T-helper 2 cell treated with Interferon-gamma antibody and Interleukin-4, amounts not matched to agents 5 μg/mL and 100 μg/mL, for 36 hours (primary cell): Measurements from ENCODE around the gene P3H4.

Source experiments
- DNase-seq: peaks from one replicate; pipeline ENCODE4 v3.0.0; 2021; ENCODE audit warnings: low spot score
- H3K27ac Mint-ChIP-seq: one replicate; pipeline ENCODE4 v1.8.0; 2021; ENCODE audit warnings: mild to moderate bottlenecking, mixed read lengths
- H3K27me3 Mint-ChIP-seq: one replicate; pipeline ENCODE4 v1.8.0; 2021; ENCODE audit warnings: low read depth, mixed read lengths
- H3K36me3 Mint-ChIP-seq: one replicate; pipeline ENCODE4 v1.8.0; 2021; ENCODE audit warnings: low read depth, mixed read lengths
- H3K4me1 Mint-ChIP-seq: one replicate; pipeline ENCODE4 v1.8.0; 2021; ENCODE audit warnings: low read depth, mixed read lengths
- H3K4me3 Mint-ChIP-seq: one replicate; pipeline ENCODE4 v1.8.0; 2022; ENCODE audit warnings: mild to moderate bottlenecking, moderate library complexity, mixed read lengths
- H3K9me3 Mint-ChIP-seq: one replicate; pipeline ENCODE4 v1.8.0; 2021; ENCODE audit warnings: mixed read lengths

P3H4 gene

DNA sequence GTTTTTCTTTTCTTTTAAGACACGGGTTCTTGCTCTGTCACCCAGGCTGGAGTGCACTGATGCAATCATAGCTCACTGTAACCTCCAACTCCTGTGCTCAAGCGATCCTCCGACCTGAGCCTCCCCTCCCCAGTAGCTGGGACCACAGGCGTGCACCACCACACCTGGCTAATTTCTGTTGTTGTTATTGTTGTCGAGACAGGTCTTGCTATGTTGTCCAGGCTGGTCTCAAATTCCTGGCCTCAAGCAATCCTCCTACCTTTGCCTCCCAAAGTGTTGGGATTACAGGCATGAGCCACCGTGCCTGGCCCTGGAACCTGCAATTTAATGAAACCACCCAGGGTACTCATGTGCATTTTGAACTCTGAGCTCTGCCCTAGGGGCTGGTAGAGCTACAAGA, 49.4 kb downstream of the P3H4 start:
- Mint-ChIP-seq H3K9me3 (no peaks in the 10 kb centered on the region), H3K27ac (no peak overlapping the region), H3K27me3 (no peaks in the 10 kb centered on the region), H3K4me1 (no peaks in the 10 kb centered on the region), H3K36me3 (no peaks in the 10 kb centered on the region), H3K4me3 (no peak overlapping the region)
- no peak for DNase-seq

DNA sequence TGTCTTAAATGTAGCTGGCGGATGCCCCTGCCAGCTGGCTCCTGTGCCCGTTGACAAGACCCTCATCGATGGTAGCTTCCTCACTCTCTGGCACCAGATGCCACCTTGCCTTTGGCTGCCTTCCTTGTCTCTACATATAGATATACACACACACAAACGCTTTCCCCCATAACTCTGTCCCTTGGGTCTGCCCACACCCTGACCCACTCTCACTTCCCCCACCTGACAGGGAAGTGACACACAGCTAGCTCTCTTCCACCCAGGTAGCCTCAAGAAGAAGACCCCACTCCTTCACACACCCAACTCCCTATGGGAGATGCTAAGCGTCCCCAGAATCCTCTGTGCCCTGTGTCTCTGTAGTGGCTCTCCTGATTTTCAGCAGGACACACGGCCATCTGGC, 50.9 kb downstream of the P3H4 start:
- H3K9me3 Mint-ChIP-seq, result no peaks in the 10 kb centered on the region
- H3K27ac Mint-ChIP-seq, result no peak overlapping the region
- H3K36me3 Mint-ChIP-seq, result no peaks in the 10 kb centered on the region

DNA sequence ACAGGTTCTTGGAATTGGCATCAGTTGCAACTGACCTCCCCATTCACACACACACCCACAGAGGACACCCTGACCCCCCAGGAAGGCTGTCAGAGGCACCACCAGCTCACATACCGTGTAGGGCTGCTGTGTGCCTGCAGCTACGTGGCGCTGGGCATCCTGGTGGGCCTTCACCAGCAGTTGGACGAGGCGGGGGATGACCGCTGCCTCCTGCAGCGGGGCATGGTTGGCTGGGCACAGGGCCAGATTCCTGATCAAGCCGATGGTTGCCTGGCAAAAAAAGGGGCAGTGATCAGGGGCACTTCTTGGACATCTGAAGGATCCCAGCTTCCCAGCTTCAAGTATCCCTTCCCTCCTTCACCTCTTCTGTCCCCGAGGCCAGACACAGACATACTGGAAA, 53.1 kb downstream of the P3H4 start:
- Mint-ChIP-seq H3K4me3 (no peak overlapping the region), H3K27ac (no peak overlapping the region), H3K9me3 (no peaks in the 10 kb centered on the region), H3K36me3 (no peaks in the 10 kb centered on the region), H3K4me1 (no peaks in the 10 kb centered on the region), H3K27me3 (no peaks in the 10 kb centered on the region)
- no peak for DNase-seq

More for the DNA sequence above, 50.9 kb downstream of the P3H4 start:
- no peak for DNase-seq
- no peak overlapping the region for H3K4me3 Mint-ChIP-seq
- H3K27me3 Mint-ChIP-seq, result no peaks in the 10 kb centered on the region
- H3K4me1 Mint-ChIP-seq, result no peaks in the 10 kb centered on the region

GRCh38 chr17:41754066-41754465, 57.7 kb downstream of the P3H4 start:
- H3K27ac Mint-ChIP-seq, result no peak overlapping the region
- no peak overlapping the region for H3K4me3 Mint-ChIP-seq
- no peak for DNase-seq
- no peaks in the 10 kb centered on the region for H3K27me3 Mint-ChIP-seq
- H3K4me1 Mint-ChIP-seq, result no peaks in the 10 kb centered on the region
- no peaks in the 10 kb centered on the region for H3K36me3 Mint-ChIP-seq
- no peaks in the 10 kb centered on the region for H3K9me3 Mint-ChIP-seq
